NT2/D1 (cell line): ENCODE measurements around the gene NAV1.

Source experiments
- YY1 ChIP-seq: IDR thresholded peaks from 2 replicates; pipeline ENCODE4 v1.6.1; 2011; ENCODE audit not compliant: insufficient read length, insufficient read depth
- ZNF274 ChIP-seq: IDR thresholded peaks from 2 replicates; pipeline ENCODE4 v1.6.1; 2011; ENCODE audit warnings: mild to moderate bottlenecking, low read depth, low read length

DNA sequence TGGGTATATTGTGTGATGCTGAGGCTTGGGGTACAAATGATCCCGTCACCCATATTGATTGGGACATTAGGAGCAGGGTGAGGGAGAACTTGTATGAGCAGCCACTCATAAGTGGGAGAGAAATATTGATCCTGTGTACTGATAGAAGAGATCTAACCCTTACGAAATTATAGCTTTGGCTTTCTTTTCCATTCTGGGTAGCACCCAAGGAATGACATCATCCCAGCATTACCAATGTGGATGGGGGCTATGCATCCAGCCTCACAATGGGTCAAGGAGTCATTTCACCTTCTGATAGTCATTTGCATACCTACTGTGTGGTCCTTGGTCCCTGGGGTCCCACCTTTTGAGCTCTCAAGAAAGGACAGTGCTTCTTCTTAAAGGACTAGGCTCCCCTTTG lies 1.9 kb upstream of the NAV1 start:
- TF ChIP-seq ZNF274 (no peak), YY1 (no peak)
